ENCODE measurements around the gene TJP1.
"Not testable (repeated sequence)": the region's sequence is repeated elsewhere in the genome, so short reads cannot be mapped to it uniquely, and the experiment has no call there.

Gene TJP1

DNA sequence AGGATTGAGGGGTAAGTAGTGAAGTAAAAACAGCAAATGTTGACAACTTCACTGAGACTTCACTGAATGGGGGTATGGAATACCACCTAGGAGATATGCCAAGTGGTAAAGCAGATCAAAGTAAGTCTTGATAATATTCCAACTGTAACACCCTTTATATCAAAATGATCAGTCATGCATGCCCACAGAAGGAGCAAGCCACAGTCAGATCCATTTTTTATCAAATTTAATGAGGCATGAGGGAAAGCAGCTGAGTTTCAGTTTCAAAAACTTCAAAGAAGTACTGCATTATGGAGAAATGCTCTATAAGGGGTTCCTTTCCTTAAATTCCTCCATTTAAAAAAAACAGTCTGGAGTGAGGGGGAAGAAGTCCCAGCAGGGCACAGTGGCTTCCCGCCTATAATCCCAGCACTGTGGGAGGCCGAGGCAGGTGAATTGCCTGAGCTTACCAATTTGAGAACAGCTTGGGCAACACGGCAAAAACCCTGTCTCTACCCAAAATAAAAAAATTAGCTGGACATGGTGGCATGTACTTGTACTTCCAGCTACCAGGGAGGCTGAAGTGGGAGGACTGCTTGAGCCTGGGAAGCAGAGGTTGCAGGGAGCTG, 56.9 kb downstream of the TJP1 start:
- no peaks in the 10 kb centered on the region for H3K9me3 ChIP-seq (ENCODE audit: severe bottlenecking)
- H3K4me1 ChIP-seq (ENCODE audit: insufficient read depth, poor library complexity, severe bottlenecking), result no peaks in the 10 kb centered on the region
- H3K36me3 ChIP-seq (ENCODE audit: low read depth), result peaks cover 95% of the 10 kb centered on the region
- TF ChIP-seq, protein P1, sequence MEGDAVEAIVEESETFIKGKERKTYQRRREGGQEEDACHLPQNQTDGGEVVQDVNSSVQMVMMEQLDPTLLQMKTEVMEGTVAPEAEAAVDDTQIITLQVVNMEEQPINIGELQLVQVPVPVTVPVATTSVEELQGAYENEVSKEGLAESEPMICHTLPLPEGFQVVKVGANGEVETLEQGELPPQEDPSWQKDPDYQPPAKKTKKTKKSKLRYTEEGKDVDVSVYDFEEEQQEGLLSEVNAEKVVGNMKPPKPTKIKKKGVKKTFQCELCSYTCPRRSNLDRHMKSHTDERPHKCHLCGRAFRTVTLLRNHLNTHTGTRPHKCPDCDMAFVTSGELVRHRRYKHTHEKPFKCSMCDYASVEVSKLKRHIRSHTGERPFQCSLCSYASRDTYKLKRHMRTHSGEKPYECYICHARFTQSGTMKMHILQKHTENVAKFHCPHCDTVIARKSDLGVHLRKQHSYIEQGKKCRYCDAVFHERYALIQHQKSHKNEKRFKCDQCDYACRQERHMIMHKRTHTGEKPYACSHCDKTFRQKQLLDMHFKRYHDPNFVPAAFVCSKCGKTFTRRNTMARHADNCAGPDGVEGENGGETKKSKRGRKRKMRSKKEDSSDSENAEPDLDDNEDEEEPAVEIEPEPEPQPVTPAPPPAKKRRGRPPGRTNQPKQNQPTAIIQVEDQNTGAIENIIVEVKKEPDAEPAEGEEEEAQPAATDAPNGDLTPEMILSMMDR (IDR thresholded peaks at IDR 0.05; ENCODE audit: poor library complexity, severe bottlenecking), result no peak
- DNase-seq (ENCODE audit: low spot score), result no peak
- no peak overlapping the region for H3K4me3 ChIP-seq (ENCODE audit: severe bottlenecking)
- H3K27ac ChIP-seq (ENCODE audit: poor library complexity, severe bottlenecking), result no peak overlapping the region
- H3K27me3 ChIP-seq (ENCODE audit: insufficient read depth, poor library complexity, severe bottlenecking), result no peaks in the 10 kb centered on the region
- no peak for ATAC-seq (ENCODE audit: low read depth)

DNA sequence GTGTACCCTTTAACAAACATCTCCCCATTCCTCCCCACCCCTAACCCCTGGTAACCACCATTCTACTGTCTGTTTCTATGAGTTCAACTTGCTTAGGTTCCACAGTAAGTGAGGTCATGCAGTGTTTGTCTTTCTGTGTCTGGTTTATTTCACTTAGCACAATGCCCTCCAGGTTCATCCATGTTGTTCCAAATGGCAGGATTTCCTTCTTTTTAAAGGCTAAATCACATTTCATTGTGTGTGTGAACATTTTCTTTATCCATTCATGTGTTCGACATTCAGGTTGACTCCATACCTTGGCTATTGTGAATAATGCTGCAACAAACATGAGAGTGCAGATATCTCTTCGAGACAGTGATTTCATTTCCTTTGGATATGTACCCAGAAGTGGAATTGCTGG, 62.7 kb downstream of the TJP1 start:
- no peak overlapping the region for H3K27ac ChIP-seq (ENCODE audit: poor library complexity, severe bottlenecking)
- TF ChIP-seq, protein P1 (IDR thresholded peaks at IDR 0.05; ENCODE audit: poor library complexity, severe bottlenecking), result no peak

DNA sequence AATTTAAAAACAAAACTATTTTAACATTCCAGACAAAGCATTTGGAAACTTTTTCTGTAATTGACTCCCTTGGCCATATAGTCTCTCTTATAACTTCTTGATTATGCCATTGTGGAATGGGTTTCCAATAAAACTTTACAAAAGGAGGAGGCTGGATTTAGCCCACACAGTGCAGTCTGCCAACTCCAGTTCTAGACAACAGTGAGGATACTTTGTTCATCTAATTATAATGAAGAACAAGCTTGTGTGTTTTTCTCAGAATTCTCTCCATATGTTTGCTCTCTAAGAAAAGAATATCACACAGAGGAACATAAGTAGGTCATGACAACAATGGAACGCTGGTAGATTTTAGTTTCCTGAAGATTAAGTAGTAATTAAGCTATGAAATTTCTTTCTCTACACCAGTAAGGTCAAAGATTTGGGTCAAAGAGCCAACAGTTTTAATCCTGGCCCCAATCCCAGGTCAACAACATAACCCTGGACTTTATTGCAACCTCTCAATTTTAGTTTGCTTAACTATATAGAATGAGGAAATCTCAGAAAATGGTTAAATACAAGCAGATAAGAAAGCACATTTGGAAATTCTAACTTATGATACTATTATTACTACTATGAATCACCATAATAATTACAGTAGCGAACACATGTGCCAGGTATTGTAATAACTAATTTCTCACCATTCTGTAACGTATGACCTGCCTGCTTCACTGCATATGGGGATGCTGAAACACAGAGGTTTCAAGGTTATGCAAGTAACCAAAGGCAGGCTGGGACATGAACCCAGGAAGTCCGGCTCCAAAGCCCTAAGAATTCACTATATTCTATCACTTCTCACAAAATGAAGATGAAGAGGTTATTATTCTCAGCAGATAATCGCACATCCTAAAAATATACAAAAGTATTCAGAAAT, 65.7 kb downstream of the TJP1 start:
- Histone ChIP-seq H3K4me1 (ENCODE audit: insufficient read depth, poor library complexity, severe bottlenecking) (peaks cover 31% of the 10 kb centered on the region), H3K27ac (ENCODE audit: poor library complexity, severe bottlenecking) (peak overlapping the region; percentile 80), H3K27me3 (ENCODE audit: insufficient read depth, poor library complexity, severe bottlenecking) (no peaks in the 10 kb centered on the region), H3K9me3 (ENCODE audit: severe bottlenecking) (no peaks in the 10 kb centered on the region), H3K36me3 (ENCODE audit: low read depth) (peaks cover 83% of the 10 kb centered on the region), H3K4me3 (ENCODE audit: severe bottlenecking) (no peak overlapping the region)
- TF ChIP-seq, protein P1 (IDR thresholded peaks at IDR 0.05; ENCODE audit: poor library complexity, severe bottlenecking), result no peak
- peak; percentile 95 for ATAC-seq (ENCODE audit: low read depth)
- DNase-seq (ENCODE audit: low spot score), result peak; percentile 76

More for the DNA sequence above, 62.7 kb downstream of the TJP1 start:
- DNase-seq (ENCODE audit: low spot score) (no peak), ATAC-seq (ENCODE audit: low read depth) (no peak)
- Histone ChIP-seq H3K36me3 (ENCODE audit: low read depth) (peaks cover 94% of the 10 kb centered on the region), H3K4me3 (ENCODE audit: severe bottlenecking) (no peak overlapping the region), H3K4me1 (ENCODE audit: insufficient read depth, poor library complexity, severe bottlenecking) (peaks cover 31% of the 10 kb centered on the region), H3K27me3 (ENCODE audit: insufficient read depth, poor library complexity, severe bottlenecking) (no peaks in the 10 kb centered on the region), H3K9me3 (ENCODE audit: severe bottlenecking) (no peaks in the 10 kb centered on the region)

DNA sequence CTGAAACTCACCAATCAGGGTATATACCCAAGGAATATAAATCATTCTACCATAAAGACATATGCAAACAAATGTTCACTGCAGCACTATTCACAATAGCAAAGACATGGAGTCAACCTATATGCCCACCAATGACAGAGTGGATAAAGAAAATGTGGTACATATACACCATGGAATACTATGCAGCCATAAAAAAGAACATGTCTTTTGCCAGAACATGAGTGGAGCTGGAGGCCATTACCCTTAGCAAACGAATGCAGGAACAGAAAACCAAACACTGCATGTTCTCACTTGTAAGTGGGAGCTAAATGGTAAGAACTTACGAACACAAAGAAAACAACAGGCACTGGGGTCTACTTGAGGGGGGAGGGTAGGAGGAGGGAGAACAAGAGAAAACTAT, 68.3 kb downstream of the TJP1 start:
- not testable (repeated sequence) for H3K9me3 ChIP-seq (ENCODE audit: severe bottlenecking); H3K27me3 ChIP-seq (ENCODE audit: insufficient read depth, poor library complexity, severe bottlenecking); H3K4me3 ChIP-seq (ENCODE audit: severe bottlenecking); H3K27ac ChIP-seq (ENCODE audit: poor library complexity, severe bottlenecking); DNase-seq (ENCODE audit: low spot score); ATAC-seq (ENCODE audit: low read depth)
- H3K36me3 ChIP-seq (ENCODE audit: low read depth), result peaks cover 73% of the 10 kb centered on the region
- H3K4me1 ChIP-seq (ENCODE audit: insufficient read depth, poor library complexity, severe bottlenecking), result peaks cover 31% of the 10 kb centered on the region

DNA sequence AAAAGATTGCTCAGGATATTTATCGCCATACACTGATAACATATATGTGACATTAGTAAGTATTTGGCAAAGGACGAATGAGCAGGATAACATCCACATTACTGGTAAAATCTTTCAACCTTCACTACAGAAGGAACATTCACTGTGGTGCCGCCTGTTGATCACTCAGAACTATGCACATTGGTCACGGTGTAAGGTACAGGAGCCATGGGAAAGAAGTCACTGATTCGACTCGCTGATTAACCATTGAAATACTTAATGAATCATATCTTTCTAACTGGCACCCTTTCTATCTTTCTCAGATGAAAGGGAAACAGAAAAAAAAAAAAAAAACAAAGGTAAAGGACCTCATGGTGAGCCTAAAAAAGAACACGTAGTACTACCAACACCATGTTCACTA, 68.8 kb downstream of the TJP1 start:
- Histone ChIP-seq H3K27me3 (ENCODE audit: insufficient read depth, poor library complexity, severe bottlenecking) (no peaks in the 10 kb centered on the region), H3K4me1 (ENCODE audit: insufficient read depth, poor library complexity, severe bottlenecking) (peaks cover 27% of the 10 kb centered on the region), H3K4me3 (ENCODE audit: severe bottlenecking) (no peak overlapping the region), H3K27ac (ENCODE audit: poor library complexity, severe bottlenecking) (no peak overlapping the region), H3K36me3 (ENCODE audit: low read depth) (peaks cover 68% of the 10 kb centered on the region), H3K9me3 (ENCODE audit: severe bottlenecking) (no peaks in the 10 kb centered on the region)
- DNase-seq (ENCODE audit: low spot score) (no peak), ATAC-seq (ENCODE audit: low read depth) (no peak)
- TF ChIP-seq, protein P1 (IDR thresholded peaks at IDR 0.05; ENCODE audit: poor library complexity, severe bottlenecking), result no peak
